NCI-H2196 (cell line): ENCODE results near the gene ILDR1.
"Not testable (repeated sequence)": the region's sequence is repeated elsewhere in the genome, so short reads cannot be mapped to it uniquely, and the experiment has no call there.

Source experiments
- DNase-seq: peaks from one replicate; lab custom pipeline; 2025; ENCODE audit not compliant: unreplicated experiment; lab: John Stamatoyannopoulos, UW

ILDR1 gene

GRCh38 chr3:121956363-121956762 is 65.7 kb downstream of the ILDR1 start:
- DNase-seq: no peak

GRCh38 chr3:121951291-121951919 is 70.6 kb downstream of the ILDR1 start:
- no peak for DNase-seq

- DNase-seq: no peak
Observed at GRCh38 chr3:121948641-121949040, 73.4 kb downstream of the ILDR1 start.

DNA sequence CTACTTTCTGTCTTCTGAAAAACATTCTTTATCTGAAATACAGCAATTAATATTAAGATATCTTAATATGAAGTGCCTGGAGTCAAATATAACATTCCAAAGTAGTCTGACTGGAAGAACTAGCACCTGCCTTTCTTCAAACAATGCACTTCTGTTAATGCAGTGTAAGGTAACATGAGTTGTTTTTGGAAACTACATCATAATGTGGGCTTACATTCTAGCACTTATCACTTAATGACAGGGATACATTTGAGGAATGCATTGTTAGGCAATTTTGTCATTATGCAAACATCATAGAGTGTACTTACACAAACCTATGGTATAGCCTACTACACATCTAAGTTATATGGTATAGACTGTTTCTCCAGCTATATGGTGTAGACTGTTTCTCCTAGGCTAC is 78.6 kb downstream of the ILDR1 start:
- peak; percentile 31 for DNase-seq

GRCh38 chr3:121942116-121942786 is 79.8 kb downstream of the ILDR1 start:
- peak; percentile 42 for DNase-seq

GRCh38 chr3:121941592-121941991 is 80.5 kb downstream of the ILDR1 start:
- DNase-seq: no peak

DNA sequence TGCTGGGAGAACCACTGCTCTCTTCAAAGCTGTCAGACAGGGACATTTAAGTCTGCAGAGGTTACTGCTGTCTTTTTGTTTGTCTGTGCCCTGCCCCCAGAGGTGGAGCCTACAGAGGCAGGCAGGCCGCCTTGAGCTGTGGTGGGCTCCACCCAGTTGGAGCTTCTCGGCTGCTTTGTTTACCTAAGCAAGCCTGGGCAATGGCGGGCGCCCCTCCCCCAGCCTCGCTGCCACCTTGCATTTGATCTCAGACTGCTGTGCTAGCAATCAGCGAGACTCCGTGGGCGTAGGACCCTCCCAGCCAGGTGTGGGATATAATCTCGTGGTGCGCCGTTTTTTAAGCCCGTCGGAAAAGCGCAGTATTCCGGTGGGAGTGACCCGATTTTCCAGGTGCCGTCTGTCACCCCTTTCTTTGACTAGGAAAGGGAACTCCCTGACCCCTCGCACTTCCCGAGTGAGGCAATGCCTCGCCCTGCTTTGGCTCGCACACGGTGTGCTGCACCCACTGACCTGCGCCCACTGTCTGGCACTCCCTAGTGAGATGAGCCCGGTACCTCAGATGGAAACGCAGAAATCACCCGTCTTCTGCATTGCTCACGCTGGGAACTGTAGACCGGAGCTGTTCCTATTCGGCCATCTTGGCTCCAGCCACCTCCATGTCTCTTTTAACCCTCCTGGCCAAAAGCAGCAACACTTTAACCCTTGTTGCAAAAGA is 83.7 kb downstream of the ILDR1 start:
- DNase-seq: not testable (repeated sequence)
